ENCODE results near the gene MAPKBP1.

MAPKBP1 gene

DNA sequence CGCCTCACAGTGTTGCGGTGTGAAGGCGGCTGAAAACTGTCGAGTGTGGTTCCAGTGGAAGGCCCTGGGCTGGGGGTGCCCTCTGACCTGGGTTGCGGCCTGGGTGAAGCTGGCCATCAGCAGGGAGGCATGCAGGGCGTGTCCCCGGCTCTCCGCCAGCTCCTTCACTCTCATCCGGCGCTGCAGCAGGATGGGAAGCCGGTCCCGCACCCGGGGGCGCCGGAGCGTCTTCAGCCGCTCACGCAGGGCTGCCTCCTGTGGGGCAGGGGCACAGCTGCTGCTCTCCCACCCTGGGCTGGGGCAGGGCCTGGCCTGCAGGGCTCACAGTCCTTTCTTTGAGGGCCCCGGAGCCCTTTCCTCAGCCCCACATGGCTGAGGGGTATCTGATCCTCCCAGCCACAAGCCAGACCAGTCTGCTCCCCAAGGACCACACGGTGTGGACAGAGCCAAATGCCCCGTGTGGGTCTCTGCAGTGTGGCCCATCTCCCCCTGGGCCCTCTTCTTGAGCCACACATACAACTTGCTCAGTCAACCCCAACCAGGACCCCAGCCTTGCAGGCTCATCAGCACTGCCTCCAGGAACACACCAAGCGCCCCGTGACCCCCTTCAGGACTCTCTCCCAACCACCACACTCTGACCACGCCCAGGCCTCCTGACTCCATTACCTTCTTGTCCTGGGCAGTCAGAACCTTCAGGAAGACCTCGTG, 92.7 kb downstream of the MAPKBP1 start:
- DNase-seq (ENCODE audit: low read depth, low spot score): no peak

GRCh38 chr15:41868321-41868720, 94.0 kb downstream of the MAPKBP1 start:
- DNase-seq (ENCODE audit: low read depth, low spot score): no peak

DNA sequence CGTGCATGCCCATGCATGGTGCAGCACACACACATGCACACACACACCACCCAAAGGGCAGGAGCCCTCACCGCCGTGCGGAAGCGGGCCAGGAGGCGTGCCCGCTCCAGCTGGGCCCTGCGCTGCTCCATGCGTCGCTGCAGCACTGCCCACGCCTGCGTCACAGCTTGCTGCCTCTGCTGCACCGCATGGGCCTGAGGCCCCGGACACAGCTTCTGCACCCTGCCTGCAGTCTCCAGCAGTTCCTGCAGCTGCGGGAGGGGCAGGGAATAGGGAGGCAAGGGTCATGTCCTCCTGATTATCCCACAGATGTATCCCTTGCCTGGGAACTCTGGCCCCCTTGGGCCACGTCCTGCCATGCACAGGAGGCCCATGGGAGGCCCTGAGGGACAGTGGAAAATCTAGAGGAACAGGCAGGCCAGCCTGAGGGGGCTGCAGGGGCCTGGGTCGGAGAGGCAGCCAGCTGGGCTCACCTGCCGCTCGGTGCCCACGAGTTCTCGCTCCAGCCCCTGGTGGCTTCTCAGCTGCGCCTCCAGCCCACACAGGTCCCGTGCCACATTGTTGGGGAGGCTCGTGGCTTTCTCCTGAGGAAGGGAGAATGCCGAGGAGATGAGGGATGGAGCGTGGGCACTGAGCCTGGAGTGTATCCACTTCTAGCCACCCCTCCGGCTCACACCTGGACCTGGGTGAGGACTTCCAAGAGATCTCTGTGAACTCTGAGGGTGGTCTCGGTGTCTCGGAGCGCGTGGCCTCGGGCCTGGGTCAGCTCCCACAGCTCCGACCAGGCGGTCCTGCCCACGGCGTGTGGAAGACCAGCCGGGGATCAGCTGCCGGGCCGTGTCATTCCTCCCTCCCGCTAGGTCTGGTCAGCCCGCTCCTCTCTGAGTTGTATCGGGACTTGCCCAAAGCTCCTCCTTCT, 95.7 kb downstream of the MAPKBP1 start:
- no peak for DNase-seq (ENCODE audit: low read depth, low spot score)

GRCh38 chr15:41870689-41871081, 96.4 kb downstream of the MAPKBP1 start:
- DNase-seq (ENCODE audit: low read depth, low spot score): no peak

GRCh38 chr15:41871175-41871905, 97.1 kb downstream of the MAPKBP1 start:
- no peak for DNase-seq (ENCODE audit: low read depth, low spot score)

DNA sequence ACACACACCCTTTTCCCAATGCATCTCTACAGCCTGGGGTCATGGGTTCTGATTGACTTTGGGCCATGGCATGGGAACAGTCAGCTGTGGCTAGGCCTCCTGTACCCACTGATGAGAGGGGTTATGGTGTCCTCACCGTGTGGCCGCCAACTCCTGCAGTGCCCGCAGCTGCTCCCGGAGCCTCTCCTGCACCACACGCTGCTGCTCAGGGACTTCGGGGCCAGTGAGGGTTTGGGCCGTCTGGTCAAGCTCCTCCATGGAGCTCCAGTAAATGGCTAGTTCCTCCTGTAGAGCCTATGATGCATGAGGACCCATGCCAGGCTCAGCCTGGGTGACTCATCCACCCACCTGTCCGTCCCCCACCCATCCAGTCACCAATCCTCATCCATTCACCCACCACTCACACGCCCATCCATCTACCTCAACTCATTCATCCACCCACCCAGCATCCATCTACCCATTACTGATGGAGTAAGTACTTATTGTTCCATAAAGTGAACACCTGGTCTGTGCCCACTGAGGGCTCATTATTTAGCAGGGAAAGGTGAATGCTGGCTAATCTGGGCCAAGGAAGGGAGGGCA, 98.0 kb downstream of the MAPKBP1 start:
- no peak for DNase-seq (ENCODE audit: low read depth, low spot score)

GRCh38 chr15:41873711-41874110, 99.4 kb downstream of the MAPKBP1 start:
- DNase-seq (ENCODE audit: low read depth, low spot score): no peak

DNA sequence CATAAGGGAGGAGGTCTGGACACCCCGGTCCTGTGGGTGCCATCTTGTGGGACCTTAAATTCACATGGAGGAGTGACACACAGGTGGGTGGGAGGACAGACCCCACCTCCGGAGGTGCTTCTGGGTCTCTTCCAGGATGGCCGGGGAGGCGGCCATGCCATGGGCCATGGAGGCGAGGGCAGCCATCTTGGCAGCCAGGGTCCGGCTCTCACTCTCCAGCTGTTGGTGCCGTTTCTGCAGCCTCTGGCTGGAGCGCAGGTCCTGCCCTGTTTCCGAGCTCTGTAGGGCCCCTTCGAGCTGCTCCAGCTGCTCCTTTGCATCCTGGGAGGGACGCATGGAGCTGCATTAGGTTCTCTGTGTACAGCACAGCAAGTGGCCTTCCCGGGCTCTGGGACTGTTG, 100.5 kb downstream of the MAPKBP1 start:
- DNase-seq (ENCODE audit: low read depth, low spot score): no peak

DNA sequence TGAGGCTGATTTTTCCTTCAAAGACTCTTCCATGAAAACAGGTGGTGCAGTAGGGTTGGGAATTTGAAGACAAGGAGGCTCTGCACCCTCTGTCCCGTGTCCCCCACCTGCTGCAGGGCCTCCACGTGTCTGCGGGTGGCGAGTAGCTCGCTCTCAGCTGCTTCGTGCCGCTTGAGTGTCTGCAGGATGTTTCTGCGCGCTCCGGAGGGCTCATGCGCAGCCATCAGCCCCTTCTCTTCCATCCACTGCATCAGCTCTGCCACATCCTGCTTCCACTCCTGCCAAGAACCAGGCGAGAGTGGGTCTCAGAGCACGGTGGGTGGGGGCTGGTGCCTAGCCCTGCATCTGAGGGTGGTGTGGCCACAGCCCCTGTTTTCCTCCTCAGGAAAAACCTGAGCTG, 101.7 kb downstream of the MAPKBP1 start:
- no peak for DNase-seq (ENCODE audit: low read depth, low spot score)

DNA sequence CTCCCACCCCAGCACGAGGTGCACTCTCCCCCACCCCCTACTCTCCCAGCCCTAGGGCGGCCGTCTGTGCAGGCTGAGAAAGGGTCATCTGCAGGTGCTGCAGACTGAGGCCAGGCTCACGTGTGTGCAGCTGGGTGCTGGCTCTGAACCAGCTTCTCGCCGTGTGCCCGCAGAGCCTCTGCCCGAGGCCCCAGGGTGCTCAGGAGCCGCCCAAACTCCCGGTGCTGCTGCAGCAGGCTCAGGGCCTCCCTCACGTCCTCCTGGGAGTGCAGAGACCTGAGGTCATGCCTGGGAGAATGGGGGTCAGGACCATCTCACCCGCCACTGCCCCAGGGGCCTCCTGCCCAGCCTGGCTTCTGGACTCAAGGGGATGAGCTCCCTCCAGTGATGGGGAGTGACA, 102.4 kb downstream of the MAPKBP1 start:
- DNase-seq (ENCODE audit: low read depth, low spot score): no peak
